IgD-negative memory B cell (primary cell): Measurements from ENCODE around the gene ARHGEF17. TPM values are rescaled to one million over a fixed set of nuclear protein-coding genes. Genes with fewer than 3 reads are reported as not detected.

Source experiments
- H3K27ac Mint-ChIP-seq, 3 donors: one replicate each; pipeline ENCODE4 v1.8.0; 2020 to 2022; ENCODE audit warnings: mild to moderate bottlenecking in 3 of 3, mixed read lengths in 3 of 3, moderate library complexity in 1 of 3
- H3K27me3 Mint-ChIP-seq: one replicate; pipeline ENCODE4 v1.8.0; 2021; ENCODE audit warnings: mixed read lengths
- H3K36me3 Mint-ChIP-seq: one replicate; pipeline ENCODE4 v1.8.0; 2020; ENCODE audit warnings: mild to moderate bottlenecking, mixed read lengths
- H3K4me1 Mint-ChIP-seq, 3 donors: one replicate each; pipeline ENCODE4 v1.8.0; 2020 to 2022; ENCODE audit warnings: mixed read lengths in 3 of 3, mild to moderate bottlenecking in 1 of 3
- H3K4me3 Mint-ChIP-seq, 4 donors: one replicate each; pipeline ENCODE4 v1.8.0; 2020 to 2022; ENCODE audit warnings: mild to moderate bottlenecking in 4 of 4, mixed read lengths in 4 of 4, moderate library complexity in 3 of 4
- H3K9me3 Mint-ChIP-seq, 3 donors: one replicate each; pipeline ENCODE4 v1.8.0; 2020 to 2021; ENCODE audit warnings: mixed read lengths in 3 of 3, mild to moderate bottlenecking in 1 of 3
- polyA plus RNA-seq: library from polyadenylated mRNA; unstranded; fragments of 300-500 nt; fragmentation: Illumina TruSeq; gene quantifications from one replicate; pipeline ENCODE4 v1.2.3, GENCODE V29; 2021

The ARHGEF17 gene
- polyA plus RNA-seq, 1 donor from 2014 or later, result not detected

DNA sequence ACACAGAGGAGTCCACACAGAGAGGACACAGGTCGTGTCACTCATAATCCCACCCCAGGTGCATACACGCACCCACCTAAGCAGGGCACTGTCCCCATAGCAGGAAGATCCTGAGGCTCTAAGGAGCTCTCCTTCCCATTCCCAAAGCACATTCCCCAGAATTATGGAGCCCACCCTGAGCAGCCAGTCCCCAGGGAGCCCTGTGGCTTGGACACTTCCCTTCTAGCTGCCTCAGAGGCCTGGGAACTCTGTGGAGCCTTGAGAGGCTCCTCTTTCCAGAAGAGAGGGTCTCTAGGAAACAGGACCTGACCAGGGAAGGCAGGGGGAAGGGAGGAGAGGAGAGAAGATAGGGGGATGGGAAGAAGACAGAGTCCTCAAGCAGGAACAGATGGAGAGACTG lies 29.8 kb downstream of the ARHGEF17 start:
- Mint-ChIP-seq H3K4me1 (peaks cover 0 to 2% (median 0%) of the 10 kb centered on the region in 3 donors), H3K27me3 (peaks cover 2% of the 10 kb centered on the region), H3K36me3 (peaks cover 2% of the 10 kb centered on the region), H3K4me3 (no peak overlapping the region), H3K9me3 (no peaks in the 10 kb centered on the region), H3K27ac (peak overlapping the region in 1 of 3 donors; percentile 59)

DNA sequence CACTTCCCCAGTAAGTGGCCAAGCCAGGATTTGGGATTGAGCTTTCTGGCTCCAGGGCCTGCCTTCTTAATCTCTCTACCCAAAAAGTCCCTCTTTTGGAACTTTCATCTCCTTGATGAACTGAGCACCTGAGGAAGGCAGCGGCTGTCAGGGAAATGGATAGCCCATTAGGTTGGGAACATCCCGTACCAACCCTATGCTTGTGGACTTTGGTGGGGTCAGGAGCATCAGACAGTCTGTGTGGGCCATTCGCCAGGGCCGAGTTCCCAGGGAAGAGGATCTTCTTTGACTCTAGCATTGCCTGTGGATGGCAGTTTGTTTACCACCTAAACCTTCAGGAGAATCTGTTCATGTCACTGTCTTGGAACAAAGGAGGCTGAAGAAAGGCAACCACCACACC lies 30.2 kb downstream of the ARHGEF17 start:
- Mint-ChIP-seq H3K9me3 (no peaks in the 10 kb centered on the region), H3K27ac (no peak overlapping the region), H3K27me3 (peaks cover 2% of the 10 kb centered on the region), H3K36me3 (peaks cover 2% of the 10 kb centered on the region), H3K4me3 (no peak overlapping the region), H3K4me1 (peaks cover 0 to 2% (median 0%) of the 10 kb centered on the region in 3 donors)

DNA sequence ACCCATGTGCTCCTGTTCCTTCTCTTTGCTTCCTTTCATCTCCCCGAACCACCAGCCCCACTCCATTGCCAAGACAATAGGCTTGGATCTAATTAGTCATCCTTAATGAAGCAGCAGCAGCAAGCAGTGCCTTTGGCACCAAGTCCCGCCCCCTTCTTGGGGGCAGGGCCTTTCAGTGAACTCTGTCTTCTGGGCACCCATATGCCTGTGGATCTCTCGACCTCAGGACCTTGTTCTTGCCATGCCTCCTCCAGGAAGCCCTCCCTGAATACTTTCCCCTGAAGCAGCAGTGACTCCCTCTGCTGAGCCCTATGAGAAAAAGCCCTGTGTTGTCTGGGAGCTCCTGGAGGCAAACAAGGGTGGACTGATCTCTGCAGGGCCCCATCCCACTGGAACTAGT lies 32.1 kb downstream of the ARHGEF17 start:
- H3K27ac Mint-ChIP-seq, result no peak overlapping the region
- H3K4me1 Mint-ChIP-seq, result peaks cover 0 to 2% (median 0%) of the 10 kb centered on the region in 3 donors
- H3K36me3 Mint-ChIP-seq, result peaks cover 2% of the 10 kb centered on the region
- no peak overlapping the region for H3K4me3 Mint-ChIP-seq
- H3K9me3 Mint-ChIP-seq, result no peaks in the 10 kb centered on the region
- H3K27me3 Mint-ChIP-seq, result no peaks in the 10 kb centered on the region

- peaks cover 0 to 2% (median 0%) of the 10 kb centered on the region in 3 donors for H3K4me1 Mint-ChIP-seq
- no peak overlapping the region for H3K27ac Mint-ChIP-seq
- H3K36me3 Mint-ChIP-seq, result peaks cover 2% of the 10 kb centered on the region
- H3K27me3 Mint-ChIP-seq, result no peaks in the 10 kb centered on the region
- no peak overlapping the region for H3K4me3 Mint-ChIP-seq
- no peaks in the 10 kb centered on the region for H3K9me3 Mint-ChIP-seq
Observed at GRCh38 chr11:73342633-73343032, 34.6 kb downstream of the ARHGEF17 start.

GRCh38 chr11:73343076-73343873 lies 35.2 kb downstream of the ARHGEF17 start:
- Mint-ChIP-seq H3K36me3 (peaks cover 2% of the 10 kb centered on the region), H3K4me3 (no peak overlapping the region), H3K27me3 (no peaks in the 10 kb centered on the region), H3K9me3 (no peaks in the 10 kb centered on the region), H3K4me1 (peaks cover 0 to 2% (median 0%) of the 10 kb centered on the region in 3 donors), H3K27ac (no peak overlapping the region)

- no peak overlapping the region for H3K27ac Mint-ChIP-seq
- H3K9me3 Mint-ChIP-seq, result no peaks in the 10 kb centered on the region
- no peaks in the 10 kb centered on the region for H3K36me3 Mint-ChIP-seq
- no peak overlapping the region for H3K4me3 Mint-ChIP-seq
- H3K27me3 Mint-ChIP-seq, result peaks cover 2% of the 10 kb centered on the region
- H3K4me1 Mint-ChIP-seq, result peaks cover 0 to 2% (median 0%) of the 10 kb centered on the region in 3 donors
Observed at GRCh38 chr11:73344191-73344607, 36.1 kb downstream of the ARHGEF17 start.

- peaks cover 2% of the 10 kb centered on the region for H3K27me3 Mint-ChIP-seq
- H3K9me3 Mint-ChIP-seq, result no peaks in the 10 kb centered on the region
- peak overlapping the region in 1 of 3 donors; percentile 48 for H3K27ac Mint-ChIP-seq
- no peaks in the 10 kb centered on the region for H3K36me3 Mint-ChIP-seq
- peaks cover 0 to 5% (median 2%) of the 10 kb centered on the region in 3 donors for H3K4me1 Mint-ChIP-seq
- no peak overlapping the region for H3K4me3 Mint-ChIP-seq
Observed at GRCh38 chr11:73345481-73346160, 37.5 kb downstream of the ARHGEF17 start.

DNA sequence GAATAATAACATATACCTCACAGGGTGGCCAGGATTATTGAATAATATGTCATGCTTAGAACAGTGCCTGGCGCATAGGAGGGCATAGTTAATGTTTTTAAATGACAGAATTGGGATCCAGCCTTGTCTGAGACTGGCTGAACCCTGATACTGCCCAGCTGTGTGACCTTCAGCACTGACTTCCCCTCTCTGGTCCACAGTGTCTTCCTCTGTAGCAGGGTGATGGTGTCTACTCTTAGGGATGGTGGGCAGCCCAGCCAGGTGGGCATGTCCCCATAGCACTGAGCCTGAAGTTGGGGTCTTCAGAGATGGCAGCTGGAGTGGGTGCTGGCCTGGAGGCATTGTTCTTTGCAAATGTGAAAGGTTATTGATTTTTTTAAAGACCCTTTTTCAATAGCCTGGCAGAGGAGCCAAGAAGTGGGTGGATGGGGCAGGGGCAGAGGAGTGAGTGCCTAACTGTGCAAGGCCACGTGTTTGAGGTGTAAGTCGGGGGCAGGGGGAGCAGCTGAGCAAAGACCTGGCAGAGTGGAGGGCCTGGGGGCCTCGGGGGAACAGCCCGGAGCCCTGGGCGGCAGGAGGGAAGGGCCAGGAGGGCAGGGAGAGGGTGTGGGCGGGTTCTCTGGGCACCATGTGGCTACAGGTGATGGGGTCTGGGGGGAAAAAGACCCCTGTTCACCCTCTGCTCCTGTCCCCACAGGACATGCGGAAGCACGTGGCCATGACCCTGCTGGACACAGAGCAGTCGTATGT lies 38.3 kb downstream of the ARHGEF17 start:
- peaks cover 2% of the 10 kb centered on the region for H3K36me3 Mint-ChIP-seq
- peaks cover 2% of the 10 kb centered on the region for H3K27me3 Mint-ChIP-seq
- H3K4me1 Mint-ChIP-seq, result peaks cover 0 to 8% (median 5%) of the 10 kb centered on the region in 3 donors
- no peak overlapping the region for H3K4me3 Mint-ChIP-seq
- H3K9me3 Mint-ChIP-seq, result no peaks in the 10 kb centered on the region
- H3K27ac Mint-ChIP-seq, result peak overlapping the region in 1 of 3 donors; percentile 48

- Mint-ChIP-seq H3K4me3 (no peak overlapping the region), H3K9me3 (no peaks in the 10 kb centered on the region), H3K27ac (no peak overlapping the region), H3K4me1 (peaks cover 0 to 8% (median 5%) of the 10 kb centered on the region in 3 donors), H3K27me3 (peaks cover 2% of the 10 kb centered on the region), H3K36me3 (peaks cover 2% of the 10 kb centered on the region)
Observed at GRCh38 chr11:73347067-73347466, 39.0 kb downstream of the ARHGEF17 start.

DNA sequence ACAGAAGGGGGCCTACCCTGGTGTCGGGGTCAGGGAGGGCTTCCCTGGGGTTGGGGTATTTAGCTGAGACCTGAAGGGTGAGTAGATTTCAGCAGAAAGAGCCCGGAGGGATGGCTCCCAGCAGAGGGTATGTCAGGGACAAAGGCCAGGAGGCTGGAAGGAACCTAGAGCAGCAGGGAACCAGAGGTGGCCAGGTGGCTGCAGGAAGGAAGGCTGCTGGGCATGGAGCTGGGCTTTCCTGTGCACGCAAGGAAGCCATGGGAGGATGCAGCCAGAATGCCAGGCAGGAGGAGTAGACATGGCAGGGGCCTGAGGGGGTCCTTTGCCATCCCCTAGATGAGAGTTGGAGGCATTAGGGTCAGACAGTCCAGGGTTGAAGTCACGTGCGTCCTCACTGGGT lies 40.8 kb downstream of the ARHGEF17 start:
- H3K9me3 Mint-ChIP-seq, result no peaks in the 10 kb centered on the region
- H3K27me3 Mint-ChIP-seq, result peaks cover 2% of the 10 kb centered on the region
- no peak overlapping the region for H3K27ac Mint-ChIP-seq
- no peak overlapping the region for H3K4me3 Mint-ChIP-seq
- peaks cover 2% of the 10 kb centered on the region for H3K36me3 Mint-ChIP-seq
- peaks cover 0 to 8% (median 5%) of the 10 kb centered on the region in 3 donors for H3K4me1 Mint-ChIP-seq

DNA sequence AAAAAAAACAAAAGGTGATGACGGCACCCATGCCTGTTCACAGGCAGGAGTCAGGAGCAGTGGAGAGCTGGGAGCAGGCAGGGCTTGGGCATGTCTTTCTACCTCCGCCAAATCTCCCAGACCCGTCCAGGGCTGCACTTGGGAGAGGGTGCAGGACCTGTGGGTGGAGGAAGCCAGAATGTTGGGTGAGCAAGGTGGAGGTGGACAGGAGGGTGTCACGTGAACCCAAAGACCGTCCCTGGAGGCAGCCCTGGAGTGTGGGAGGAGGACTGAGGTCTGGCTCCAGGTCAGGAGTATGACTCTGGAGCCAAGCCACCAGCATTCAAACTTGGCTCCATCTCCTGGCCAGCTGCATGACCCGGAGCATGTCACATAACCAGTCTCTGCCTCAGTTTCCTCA lies 41.6 kb downstream of the ARHGEF17 start:
- H3K4me3 Mint-ChIP-seq, result no peak overlapping the region
- no peak overlapping the region for H3K27ac Mint-ChIP-seq
- H3K9me3 Mint-ChIP-seq, result no peaks in the 10 kb centered on the region
- H3K36me3 Mint-ChIP-seq, result peaks cover 2% of the 10 kb centered on the region
- H3K27me3 Mint-ChIP-seq, result peaks cover 2% of the 10 kb centered on the region
- peaks cover 0 to 8% (median 5%) of the 10 kb centered on the region in 3 donors for H3K4me1 Mint-ChIP-seq

GRCh38 chr11:73350908-73351636 lies 43.0 kb downstream of the ARHGEF17 start:
- peaks cover 0 to 8% (median 5%) of the 10 kb centered on the region in 3 donors for H3K4me1 Mint-ChIP-seq
- H3K4me3 Mint-ChIP-seq, result peak overlapping the region in 2 of 4 donors; percentile 33 to 52
- peak overlapping the region in 1 of 3 donors; percentile 67 for H3K27ac Mint-ChIP-seq
- peaks cover 2% of the 10 kb centered on the region for H3K36me3 Mint-ChIP-seq
- H3K27me3 Mint-ChIP-seq, result peaks cover 2% of the 10 kb centered on the region
- H3K9me3 Mint-ChIP-seq, result no peaks in the 10 kb centered on the region

- Mint-ChIP-seq H3K36me3 (peaks cover 2% of the 10 kb centered on the region), H3K27me3 (peaks cover 2% of the 10 kb centered on the region), H3K4me3 (no peak overlapping the region), H3K4me1 (peaks cover 0 to 8% (median 5%) of the 10 kb centered on the region in 3 donors), H3K27ac (peak overlapping the region in 1 of 3 donors; percentile 57), H3K9me3 (no peaks in the 10 kb centered on the region)
Observed at GRCh38 chr11:73353422-73353821, 45.3 kb downstream of the ARHGEF17 start.

GRCh38 chr11:73355109-73355508 lies 47.0 kb downstream of the ARHGEF17 start:
- Mint-ChIP-seq H3K36me3 (peaks cover 2% of the 10 kb centered on the region), H3K4me1 (peaks cover 0 to 7% (median 5%) of the 10 kb centered on the region in 3 donors), H3K4me3 (no peak overlapping the region), H3K27me3 (no peaks in the 10 kb centered on the region), H3K27ac (peak overlapping the region in 1 of 3 donors; percentile 91), H3K9me3 (no peaks in the 10 kb centered on the region)
